Activated CD4-positive, alpha-beta memory T cell treated with anti-CD3 and anti-CD28 coated beads, Interleukin-2, amount 10 ng/mL, durations not matched to agents 7 days and 5 days (primary cell): ENCODE results near the gene PGBD2. TPM values are rescaled to one million over a fixed set of nuclear protein-coding genes. Genes with fewer than 3 reads are reported as not detected.

Source experiments
- CTCF ChIA-PET: fragments of 350-600 bp; sonication (Branson Sonifier 250); formaldehyde crosslinking; loops from one replicate; lab custom pipeline; 2021; ENCODE audit warnings: antibody characterized with exemption, inconsistent platforms; lab: Charles Lee
- POLR2A ChIA-PET: fragments of 350-600 bp; sonication (Branson Sonifier 250); formaldehyde crosslinking; loops from one replicate; lab custom pipeline; 2021; ENCODE audit warnings: antibody characterized with exemption; lab: Charles Lee
- DNase-seq: peaks from one replicate; pipeline ENCODE4 v3.0.0-alpha.2; 2020
- H3K27ac Mint-ChIP-seq: one replicate; pipeline ENCODE4 v1.8.0; 2021; ENCODE audit warnings: mild to moderate bottlenecking, mixed read lengths
- H3K27me3 Mint-ChIP-seq: one replicate; pipeline ENCODE4 v1.8.0; 2021; ENCODE audit warnings: mixed read lengths
- H3K36me3 Mint-ChIP-seq: one replicate; pipeline ENCODE4 v1.8.0; 2021; ENCODE audit warnings: low read depth, mixed read lengths
- H3K4me1 Mint-ChIP-seq: one replicate; pipeline ENCODE4 v1.8.0; 2021; ENCODE audit warnings: mixed read lengths
- H3K4me3 Mint-ChIP-seq: one replicate; pipeline ENCODE4 v1.8.0; 2021; ENCODE audit warnings: mild to moderate bottlenecking, mixed read lengths
- H3K9me3 Mint-ChIP-seq: one replicate; pipeline ENCODE4 v1.8.0; 2021; ENCODE audit warnings: mixed read lengths
- total RNA-seq, 2 experiments: library from RNA; stranded (reverse); gene quantifications; one replicate each; pipeline ENCODE4 v1.2.3, GENCODE V29; 2021

PGBD2 gene, protein sequence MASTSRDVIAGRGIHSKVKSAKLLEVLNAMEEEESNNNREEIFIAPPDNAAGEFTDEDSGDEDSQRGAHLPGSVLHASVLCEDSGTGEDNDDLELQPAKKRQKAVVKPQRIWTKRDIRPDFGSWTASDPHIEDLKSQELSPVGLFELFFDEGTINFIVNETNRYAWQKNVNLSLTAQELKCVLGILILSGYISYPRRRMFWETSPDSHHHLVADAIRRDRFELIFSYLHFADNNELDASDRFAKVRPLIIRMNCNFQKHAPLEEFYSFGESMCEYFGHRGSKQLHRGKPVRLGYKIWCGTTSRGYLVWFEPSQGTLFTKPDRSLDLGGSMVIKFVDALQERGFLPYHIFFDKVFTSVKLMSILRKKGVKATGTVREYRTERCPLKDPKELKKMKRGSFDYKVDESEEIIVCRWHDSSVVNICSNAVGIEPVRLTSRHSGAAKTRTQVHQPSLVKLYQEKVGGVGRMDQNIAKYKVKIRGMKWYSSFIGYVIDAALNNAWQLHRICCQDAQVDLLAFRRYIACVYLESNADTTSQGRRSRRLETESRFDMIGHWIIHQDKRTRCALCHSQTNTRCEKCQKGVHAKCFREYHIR
- 1 to 10 TPM; 6.3 to 6.4 TPM for total RNA-seq

DNA sequence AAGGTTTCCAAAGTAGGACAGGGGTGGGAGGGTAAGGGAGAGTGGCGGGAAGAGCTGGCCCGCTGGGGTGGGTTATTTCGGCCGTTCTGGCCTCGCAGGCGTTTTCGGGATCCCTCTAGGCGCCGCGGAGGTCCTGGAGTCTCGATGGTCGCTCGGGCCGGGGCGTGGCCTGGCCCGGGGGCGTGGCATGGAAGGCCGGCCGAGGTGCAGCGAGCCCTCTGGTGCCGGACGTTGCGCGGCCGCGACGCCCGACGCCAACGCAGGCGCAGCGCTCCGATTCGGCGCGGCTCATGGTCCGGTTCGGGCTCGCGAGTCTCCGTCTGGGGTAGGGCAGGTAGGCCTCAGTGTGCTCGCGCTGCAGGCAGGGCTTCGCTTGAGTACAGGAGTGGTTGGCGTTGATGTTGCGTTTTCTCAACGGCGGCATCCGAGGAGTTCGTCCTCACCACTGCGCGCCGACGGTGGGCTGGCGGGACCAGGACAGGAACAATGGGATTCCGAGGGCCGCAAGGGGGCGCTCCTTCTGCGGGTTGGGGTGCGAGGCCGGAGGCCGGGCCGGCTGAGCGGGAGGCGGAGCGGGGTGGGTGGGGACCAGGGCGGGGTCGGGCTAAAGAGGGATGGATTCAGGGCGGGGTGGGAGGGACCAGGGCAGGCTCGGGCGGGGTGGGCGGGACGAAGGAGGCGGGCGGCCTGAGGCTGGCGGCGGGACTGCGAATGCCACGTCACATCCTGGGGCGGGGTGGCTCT lies at the start of gene PGBD2:
Gene PGBD2 (plus strand): TSS at position 227 of the 744 bp plus-strand sequence. CDS start 7,628 bp downstream, outside the sequence.
- Mint-ChIP-seq H3K36me3 (peaks cover 3% of the 10 kb centered on the region), H3K9me3 (no peaks in the 10 kb centered on the region), H3K27ac (peak within 1 kb of the TSS; percentile 98), H3K27me3 (peaks cover 17% of the 10 kb centered on the region), H3K4me3 (peak within 1 kb of the TSS; percentile 85), H3K4me1 (peaks cover 46% of the 10 kb centered on the region)
- DNase-seq: peak; percentile 95
- POLR2A ChIA-PET: interaction anchor here (0.7 to 1.5 kb wide), 5 partner anchors 19 to 80 kb away, joined by 3 read pairs; partner anchors contain the start of genes SH3BP5L and ZNF692
- CTCF ChIA-PET: interaction anchor here (0.6 to 1.9 kb wide), 5 partner anchors 9 to 68 kb away, joined by 3 to 11 read pairs (median 3); partner anchors contain the start of gene ZNF672

DNA sequence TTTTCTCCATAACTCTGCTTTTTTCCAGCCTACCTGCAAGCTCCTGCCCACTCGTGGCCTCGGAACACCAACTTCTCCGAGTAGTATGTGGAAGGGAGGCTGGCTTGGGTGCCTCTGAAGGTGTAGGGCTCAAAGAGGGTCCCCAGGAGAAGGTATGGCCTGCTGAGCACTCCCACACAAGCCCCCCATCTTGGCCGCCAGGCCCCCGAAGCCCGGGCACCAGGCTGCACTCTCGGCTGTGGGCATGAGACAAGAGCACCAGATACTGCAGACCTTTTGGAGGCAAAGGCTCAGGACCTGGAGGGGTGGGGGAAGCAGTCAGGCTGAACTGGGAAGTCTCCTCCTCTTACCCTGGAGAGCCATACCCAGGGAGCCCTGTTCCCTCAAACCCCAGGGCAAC lies 48.8 kb upstream of the PGBD2 start:
- no peak for DNase-seq
- POLR2A ChIA-PET: interaction anchor here (3.6 to 5.0 kb wide), 2 partner anchors 17 to 19 kb away, joined by 28 to 90 read pairs; partner anchors contain the start of gene ZNF672

DNA sequence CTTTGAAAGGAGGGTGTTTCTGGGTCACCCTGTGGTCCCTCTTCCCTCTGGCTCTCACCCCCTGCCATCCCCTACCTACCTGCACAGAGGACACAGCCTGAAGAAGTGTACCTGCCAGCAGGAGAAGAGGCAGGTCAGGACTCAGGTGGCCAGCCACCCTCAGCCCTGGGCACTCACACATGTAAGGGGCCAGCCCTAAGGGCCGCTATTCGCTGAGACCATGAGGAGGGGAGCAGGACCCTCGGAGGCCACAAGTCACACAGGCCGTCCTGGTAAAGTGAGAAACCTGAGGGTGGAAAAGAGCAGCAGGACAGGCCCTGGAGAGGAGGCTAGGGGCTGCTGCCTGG lies 48.3 kb upstream of the PGBD2 start:
- ChIA-PET POLR2A (interaction anchor here (0.8 to 5.0 kb wide), 7 partner anchors 8 to 57 kb away, joined by 3 to 90 read pairs (median 9); partner anchors contain the start of genes SH3BP5L and ZNF672), CTCF (interaction anchor here (0.9 to 3.4 kb wide), 6 partner anchors 15 to 68 kb away, joined by 3 to 43 read pairs (median 14); partner anchors contain the start of genes SH3BP5L and ZNF672)
- peak overlapping the region; percentile 93 for H3K27ac Mint-ChIP-seq
- H3K27me3 Mint-ChIP-seq: no peaks in the 10 kb centered on the region
- H3K36me3 Mint-ChIP-seq: peaks cover 22% of the 10 kb centered on the region
- no peaks in the 10 kb centered on the region for H3K9me3 Mint-ChIP-seq
- peak overlapping the region; percentile 84 for H3K4me3 Mint-ChIP-seq
- DNase-seq: no peak
- H3K4me1 Mint-ChIP-seq: peaks cover 47% of the 10 kb centered on the region

More for the DNA sequence above, 48.8 kb upstream of the PGBD2 start:
- peak overlapping the region; percentile 93 for H3K27ac Mint-ChIP-seq
- H3K27me3 Mint-ChIP-seq: no peaks in the 10 kb centered on the region
- peaks cover 22% of the 10 kb centered on the region for H3K36me3 Mint-ChIP-seq
- peaks cover 42% of the 10 kb centered on the region for H3K4me1 Mint-ChIP-seq
- no peaks in the 10 kb centered on the region for H3K9me3 Mint-ChIP-seq
- peak overlapping the region; percentile 84 for H3K4me3 Mint-ChIP-seq
- CTCF ChIA-PET: interaction anchor here (0.7 to 3.4 kb wide), 2 partner anchors 14 to 17 kb away, joined by 3 to 31 read pairs; no protein-coding TSS in a partner anchor

DNA sequence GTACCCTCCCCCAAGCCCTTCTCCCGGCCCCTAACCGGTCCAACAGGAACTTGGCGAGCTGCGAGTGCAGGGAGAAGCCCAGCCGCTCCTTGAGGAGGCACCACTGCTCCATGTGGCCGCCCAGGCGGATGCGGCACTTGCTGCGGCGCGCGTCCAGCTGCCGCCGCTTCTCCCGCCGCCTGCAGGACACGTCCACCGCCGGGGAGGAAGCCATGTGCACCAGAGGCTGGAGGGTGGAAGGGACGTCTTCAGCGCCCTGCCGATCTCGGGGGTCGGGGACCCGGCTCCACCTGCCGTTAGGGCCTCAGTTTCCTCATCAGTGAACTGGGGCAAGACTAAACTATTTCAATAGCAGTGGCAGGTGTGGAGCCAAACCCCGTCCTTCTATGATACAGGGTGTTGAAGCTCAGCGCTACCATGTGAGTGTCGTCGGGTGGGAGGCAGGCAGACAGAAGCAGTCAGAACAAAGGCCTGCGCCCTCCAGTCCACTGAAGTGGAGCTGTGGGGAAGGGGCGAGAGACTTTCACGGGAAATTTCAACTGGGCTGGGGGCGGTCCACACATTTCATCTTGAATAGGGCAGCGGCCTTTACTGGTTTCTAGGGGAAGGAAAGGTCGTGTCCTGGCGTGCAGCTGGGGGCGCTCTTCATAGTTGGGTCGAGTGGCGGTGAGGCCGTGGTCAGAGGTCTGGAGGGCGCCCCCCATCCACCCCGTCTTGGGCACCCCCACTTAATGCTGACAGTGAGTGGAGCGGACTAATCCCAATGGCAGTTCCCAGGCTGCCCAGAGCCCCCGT lies 47.7 kb upstream of the PGBD2 start:
- Mint-ChIP-seq H3K27me3 (no peaks in the 10 kb centered on the region), H3K4me3 (peak overlapping the region; percentile 84), H3K9me3 (no peaks in the 10 kb centered on the region), H3K4me1 (peaks cover 51% of the 10 kb centered on the region), H3K36me3 (peaks cover 22% of the 10 kb centered on the region), H3K27ac (peak overlapping the region; percentile 93)
- DNase-seq: peak; percentile 49
- ChIA-PET CTCF (interaction anchor here (0.7 to 3.4 kb wide), 8 partner anchors 16 to 67 kb away, joined by 3 to 43 read pairs (median 12); partner anchors contain the start of genes SH3BP5L and ZNF672), POLR2A (interaction anchor here (0.8 to 5.0 kb wide), 11 partner anchors 9 to 56 kb away, joined by 3 to 90 read pairs (median 7); partner anchors contain the start of genes SH3BP5L and ZNF672)

DNA sequence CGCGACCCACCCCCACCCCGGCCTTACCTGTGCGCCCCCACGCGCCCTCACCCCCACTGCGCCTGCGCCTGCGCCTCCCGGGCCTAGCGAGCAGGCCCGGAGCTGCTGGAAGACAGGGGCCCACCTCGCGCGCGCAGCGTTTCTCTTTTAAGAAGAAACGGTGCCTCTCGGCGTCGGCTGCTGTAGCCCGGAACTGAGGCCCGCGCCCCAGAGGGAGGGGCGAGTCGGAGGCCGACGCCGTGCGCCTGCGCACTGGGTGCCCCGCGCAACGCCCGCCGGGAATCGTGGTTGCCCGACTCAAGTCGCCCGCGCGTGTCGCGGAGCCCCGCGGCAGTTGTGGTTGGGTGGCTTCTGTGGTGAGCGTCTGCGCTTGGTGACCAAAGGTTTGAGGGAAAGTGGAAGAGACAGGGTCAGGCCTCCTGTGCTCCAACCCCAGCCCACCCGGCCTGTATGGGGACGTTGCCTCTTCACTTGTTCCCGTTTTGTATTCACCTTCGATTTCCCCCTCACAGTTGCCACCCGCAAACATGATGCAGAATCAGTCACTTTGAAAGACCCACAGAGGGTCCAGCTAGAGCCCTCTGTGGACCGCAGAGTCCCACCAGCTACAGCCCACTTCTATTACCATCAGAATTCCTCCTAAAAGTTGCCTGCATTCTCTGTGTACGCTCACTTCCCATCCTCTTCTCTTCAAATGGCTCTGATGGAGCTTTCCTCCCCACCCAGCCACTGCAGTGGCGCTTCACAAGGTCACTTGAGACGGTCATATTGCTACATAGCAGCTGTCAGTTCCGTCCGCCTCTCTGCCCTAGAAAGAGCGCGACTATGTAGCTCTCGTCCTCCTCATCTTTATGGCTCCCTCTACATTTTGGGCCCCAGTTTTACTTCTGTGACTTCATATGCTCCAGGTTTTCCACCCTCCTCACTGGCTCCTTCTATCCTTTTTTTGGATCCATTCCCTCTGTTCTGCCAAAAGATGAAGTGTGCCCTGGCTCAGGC lies 46.8 kb upstream of the PGBD2 start, which contains the start of gene ZNF692:
Gene ZNF692 (minus strand): TSS at position 195 of the 999 bp plus-strand sequence. CDS start 776 bp downstream, outside the sequence.
- POLR2A ChIA-PET: interaction anchor here (0.8 to 5.0 kb wide), 10 partner anchors 9 to 47 kb away, joined by 3 to 90 read pairs (median 8); partner anchors contain the start of genes SH3BP5L and ZNF672
- peak within 1 kb of the TSS; percentile 93 for H3K27ac Mint-ChIP-seq
- no peaks in the 10 kb centered on the region for H3K9me3 Mint-ChIP-seq
- DNase-seq: peak; percentile 98
- peaks cover 17% of the 10 kb centered on the region for H3K36me3 Mint-ChIP-seq
- CTCF ChIA-PET: interaction anchor here (0.7 to 3.4 kb wide), 7 partner anchors 15 to 66 kb away, joined by 4 to 43 read pairs (median 12); partner anchors contain the start of genes SH3BP5L and ZNF672
- H3K4me3 Mint-ChIP-seq: peak within 1 kb of the TSS; percentile 84
- H3K27me3 Mint-ChIP-seq: no peaks in the 10 kb centered on the region
- peaks cover 57% of the 10 kb centered on the region for H3K4me1 Mint-ChIP-seq

DNA sequence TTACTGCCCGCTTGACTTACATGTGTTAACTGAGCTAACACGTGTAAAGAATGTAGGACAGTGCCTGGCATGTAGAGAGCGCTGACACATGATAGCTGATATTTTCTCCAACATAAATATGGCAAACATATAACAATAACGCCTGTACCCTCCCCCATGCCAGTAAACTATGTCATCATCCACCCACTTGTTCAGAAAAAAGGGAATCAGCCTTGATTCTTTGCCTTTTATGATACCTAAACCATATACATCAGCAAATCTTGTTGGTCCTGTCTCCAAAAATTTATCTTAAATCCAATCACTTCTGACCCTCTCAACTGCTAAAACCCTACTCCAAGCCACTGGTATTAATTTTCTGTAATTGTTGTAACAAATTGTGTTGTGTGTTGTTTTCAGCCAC lies 46.0 kb upstream of the PGBD2 start:
- Mint-ChIP-seq H3K4me3 (peak overlapping the region; percentile 84), H3K27me3 (no peaks in the 10 kb centered on the region), H3K9me3 (no peaks in the 10 kb centered on the region), H3K36me3 (peaks cover 9% of the 10 kb centered on the region), H3K4me1 (peaks cover 61% of the 10 kb centered on the region), H3K27ac (peak overlapping the region; percentile 93)
- CTCF ChIA-PET: interaction anchor here (1.7 to 3.4 kb wide), 4 partner anchors 14 to 31 kb away, joined by 4 to 43 read pairs (median 23); partner anchors contain the start of gene ZNF672
- POLR2A ChIA-PET: interaction anchor here (1.7 to 5.0 kb wide), 6 partner anchors 10 to 34 kb away, joined by 7 to 90 read pairs (median 18); partner anchors contain the start of genes SH3BP5L and ZNF672
- DNase-seq: no peak

DNA sequence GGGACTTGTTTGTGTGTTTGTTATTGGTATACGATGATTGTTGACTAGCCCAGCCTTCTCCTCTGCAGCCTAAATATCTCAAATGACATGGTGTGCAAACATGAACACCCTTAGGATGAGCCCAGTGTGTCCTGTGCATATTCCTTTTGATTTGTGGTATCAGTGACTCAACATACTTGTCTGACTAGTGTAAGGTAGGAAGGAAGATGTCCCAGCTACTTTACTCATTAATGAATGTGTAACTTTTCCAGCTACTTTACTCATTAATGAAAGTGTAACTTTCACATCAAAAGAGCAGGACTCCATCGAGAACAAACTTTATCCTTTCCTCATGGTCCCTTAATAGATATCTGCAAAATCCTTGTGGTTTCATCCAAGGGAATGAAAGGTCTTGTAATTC lies 44.4 kb upstream of the PGBD2 start:
- Mint-ChIP-seq H3K9me3 (no peaks in the 10 kb centered on the region), H3K4me1 (peaks cover 53% of the 10 kb centered on the region), H3K36me3 (no peaks in the 10 kb centered on the region), H3K27me3 (no peaks in the 10 kb centered on the region), H3K4me3 (no peak overlapping the region), H3K27ac (no peak overlapping the region)
- DNase-seq: no peak
- ChIA-PET POLR2A (interaction anchor here (3.0 to 4.0 kb wide), 3 partner anchors 12 to 36 kb away, joined by 17 to 37 read pairs (median 27); partner anchors contain the start of genes SH3BP5L and ZNF672), CTCF (interaction anchor here (0.8 to 3.3 kb wide), 5 partner anchors 12 to 45 kb away, joined by 3 to 10 read pairs (median 3); partner anchors contain the start of genes PGBD2 and SH3BP5L)

DNA sequence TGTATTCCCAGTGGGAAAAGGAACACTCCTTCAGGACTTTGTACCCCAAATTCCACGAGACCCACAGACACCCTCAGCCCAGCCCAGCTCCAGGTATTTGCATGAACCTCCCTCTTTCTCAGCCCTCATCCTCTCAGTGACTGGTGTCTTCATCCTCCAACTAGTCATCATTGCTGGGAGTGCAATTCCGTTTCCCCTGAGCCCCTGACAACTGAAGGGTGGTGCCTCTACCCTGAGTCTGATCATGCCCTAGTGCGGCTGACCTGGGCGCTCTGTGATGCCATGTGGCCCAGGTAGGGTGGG lies 43.4 kb upstream of the PGBD2 start:
- ChIA-PET POLR2A (interaction anchor here (1.3 to 4.0 kb wide), 5 partner anchors 11 to 55 kb away, joined by 3 to 37 read pairs (median 17); partner anchors contain the start of genes SH3BP5L and ZNF672), CTCF (interaction anchor here (1.0 to 3.3 kb wide), 5 partner anchors 11 to 58 kb away, joined by 3 to 10 read pairs (median 3); partner anchors contain the start of gene PGBD2)
- Mint-ChIP-seq H3K4me1 (peaks cover 44% of the 10 kb centered on the region), H3K27me3 (no peaks in the 10 kb centered on the region), H3K4me3 (peak overlapping the region; percentile 81), H3K9me3 (no peaks in the 10 kb centered on the region), H3K27ac (peak overlapping the region; percentile 69), H3K36me3 (no peaks in the 10 kb centered on the region)
- DNase-seq: no peak

DNA sequence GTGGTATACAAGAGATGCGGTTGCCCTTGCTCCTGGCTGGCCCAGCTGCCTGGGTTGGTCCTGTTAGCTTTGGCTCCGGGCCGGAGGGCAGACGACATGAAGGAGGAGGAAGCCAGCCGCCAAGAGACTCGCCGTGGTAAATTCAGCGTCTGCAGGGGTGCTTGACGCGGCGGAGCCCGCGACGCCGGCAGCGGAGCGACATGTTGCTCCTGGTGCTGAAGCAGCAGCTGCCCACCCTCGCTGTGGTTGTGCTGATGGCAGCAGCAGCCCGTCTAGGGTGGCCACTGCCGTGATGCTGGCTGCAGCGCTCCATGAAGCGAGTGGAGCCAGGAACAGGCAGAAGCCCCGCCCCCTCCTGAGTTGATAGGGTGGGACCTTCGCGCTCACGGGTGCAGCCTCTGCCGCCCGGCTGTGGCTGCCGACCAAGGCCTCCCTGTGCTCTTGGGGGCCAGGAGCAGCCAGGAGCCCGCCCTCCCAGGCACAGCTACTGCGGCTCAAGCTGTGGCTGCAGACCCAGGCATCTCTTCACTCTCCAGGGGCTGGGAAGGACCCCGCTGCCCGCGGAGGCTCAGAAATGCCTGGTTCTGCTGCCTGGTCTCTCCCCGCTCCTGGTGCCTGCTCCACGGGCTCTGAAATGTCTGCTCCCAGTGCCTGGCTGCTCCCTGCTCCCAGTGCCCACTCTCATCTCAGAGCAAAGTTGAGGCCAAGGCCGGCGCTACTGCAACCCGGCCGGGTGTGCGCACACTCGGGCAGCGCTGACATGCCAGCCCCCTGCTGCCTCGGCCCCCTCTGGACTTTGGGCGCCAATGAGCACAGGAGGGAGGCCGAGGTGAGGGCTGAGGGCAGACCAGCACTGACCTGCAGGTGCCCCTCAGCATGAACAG lies 42.8 kb upstream of the PGBD2 start:
- no peaks in the 10 kb centered on the region for H3K9me3 Mint-ChIP-seq
- H3K27me3 Mint-ChIP-seq: no peaks in the 10 kb centered on the region
- H3K4me3 Mint-ChIP-seq: peak overlapping the region; percentile 81
- POLR2A ChIA-PET: interaction anchor here (1.3 to 4.0 kb wide), 5 partner anchors 11 to 54 kb away, joined by 3 to 37 read pairs (median 17); partner anchors contain the start of genes SH3BP5L and ZNF672
- H3K36me3 Mint-ChIP-seq: no peaks in the 10 kb centered on the region
- peak; percentile 81 for DNase-seq
- H3K27ac Mint-ChIP-seq: peak overlapping the region; percentile 69
- CTCF ChIA-PET: interaction anchor here (1.0 to 3.3 kb wide), 3 partner anchors 21 to 59 kb away, joined by 3 to 10 read pairs (median 3); partner anchors contain the start of gene PGBD2
- H3K4me1 Mint-ChIP-seq: peaks cover 40% of the 10 kb centered on the region
